Placental pericyte (primary cell): ENCODE data around the gene DGKB. TPM values are rescaled to one million over a fixed set of nuclear protein-coding genes. Genes with fewer than 3 reads are reported as not detected.

Experiments
- total RNA-seq: library from RNA; depleted of rRNA; stranded (reverse); fragments of >200 nt; gene quantifications from 2 replicates; pipeline ENCODE4 v1.2.3, GENCODE V29; 2012

The DGKB gene
- not detected in 2 replicates for total RNA-seq

DNA sequence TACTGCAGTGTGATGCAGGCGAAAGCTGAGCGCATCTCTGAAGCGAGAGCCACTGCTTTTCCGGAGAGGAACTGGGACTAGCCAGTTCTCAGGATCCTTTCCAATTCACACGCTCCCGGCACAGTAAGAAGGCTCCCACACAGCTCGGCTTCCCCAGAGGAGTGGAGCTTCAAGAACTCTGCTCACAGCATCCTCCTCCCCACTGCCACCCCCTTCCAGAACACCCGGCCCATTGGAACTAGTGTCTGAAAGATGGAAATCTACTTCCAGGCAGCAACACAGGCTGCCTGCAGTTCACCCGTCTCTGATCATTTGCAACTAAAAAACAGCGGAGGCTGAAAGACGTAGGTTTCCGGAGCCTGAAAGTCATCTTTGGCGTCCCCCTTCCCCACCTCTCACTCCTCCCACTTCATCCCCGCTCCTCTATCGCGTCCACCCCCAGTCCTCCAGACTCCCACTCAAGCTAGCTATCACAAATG lies at the start of gene DGKB:
TSS of gene DGKB (minus strand) at position 163 of the 479 bp plus-strand sequence.

